Measurements from ENCODE around the gene SLC9A5.
A peak's percentile ranks its signal among the peaks of the same experiment; 100 is the strongest.

SLC9A5 gene

GRCh38 chr16:67213197-67214019 lies 35.4 kb upstream of the SLC9A5 start:
- no peak for DNase-seq (ENCODE audit: low read depth in 2 of 2, low spot score in 1 of 2)

GRCh38 chr16:67215706-67216105 lies 33.1 kb upstream of the SLC9A5 start:
- DNase-seq (ENCODE audit: low read depth in 2 of 2, low spot score in 1 of 2), result no peak

GRCh38 chr16:67216612-67217490 lies 31.9 kb upstream of the SLC9A5 start:
- no peak for DNase-seq (ENCODE audit: low read depth in 2 of 2, low spot score in 1 of 2)

- DNase-seq (ENCODE audit: low read depth in 2 of 2, low spot score in 1 of 2), result no peak
Observed at GRCh38 chr16:67223992-67224391, 24.8 kb upstream of the SLC9A5 start.

- no peak for DNase-seq (ENCODE audit: low read depth in 2 of 2, low spot score in 1 of 2)
Observed at GRCh38 chr16:67226295-67226803, 22.4 kb upstream of the SLC9A5 start.

GRCh38 chr16:67226804-67227566 lies 21.8 kb upstream of the SLC9A5 start, which contains the start of gene TMEM208:
Gene TMEM208 (plus strand): TSS chr16:67227130. CDS start chr16:67227219, 89 bp downstream.
- DNase-seq (ENCODE audit: low read depth in 2 of 2, low spot score in 1 of 2), result peak; percentile 95 to 98

GRCh38 chr16:67227567-67227921 lies 21.2 kb upstream of the SLC9A5 start:
- DNase-seq (ENCODE audit: low read depth in 2 of 2, low spot score in 1 of 2), result no peak

GRCh38 chr16:67228034-67228785 lies 20.6 kb upstream of the SLC9A5 start:
- DNase-seq (ENCODE audit: low read depth in 2 of 2, low spot score in 1 of 2), result no peak

- DNase-seq (ENCODE audit: low read depth in 2 of 2, low spot score in 1 of 2), result no peak
Observed at GRCh38 chr16:67228905-67229304, 19.9 kb upstream of the SLC9A5 start.

GRCh38 chr16:67229906-67230808 lies 18.6 kb upstream of the SLC9A5 start:
- no peak for DNase-seq (ENCODE audit: low read depth in 2 of 2, low spot score in 1 of 2)

- no peak for DNase-seq (ENCODE audit: low read depth in 2 of 2, low spot score in 1 of 2)
Observed at GRCh38 chr16:67230809-67231660, 17.7 kb upstream of the SLC9A5 start.

- DNase-seq (ENCODE audit: low read depth in 2 of 2, low spot score in 1 of 2), result no peak
Observed at GRCh38 chr16:67233596-67233995, 15.2 kb upstream of the SLC9A5 start.

- no peak for DNase-seq (ENCODE audit: low read depth in 2 of 2, low spot score in 1 of 2)
Observed at GRCh38 chr16:67234180-67234597, 14.6 kb upstream of the SLC9A5 start.

- DNase-seq (ENCODE audit: low read depth in 2 of 2, low spot score in 1 of 2), result no peak
Observed at GRCh38 chr16:67235816-67236562, 12.8 kb upstream of the SLC9A5 start.

- peak in 1 of 2 donors; percentile 27 for DNase-seq (ENCODE audit: low read depth in 2 of 2, low spot score in 1 of 2)
Observed at GRCh38 chr16:67236563-67237395, 12.0 kb upstream of the SLC9A5 start.

- DNase-seq (ENCODE audit: low read depth in 2 of 2, low spot score in 1 of 2), result no peak
Observed at GRCh38 chr16:67237396-67238277, 11.1 kb upstream of the SLC9A5 start.

Data from stimulated activated CD8-positive, alpha-beta memory T cell treated with anti-CD3 and anti-CD28 coated beads, Interleukin-4, amount 100 ng/mL, for 4 hours (primary cell).